ENCODE measurements around the gene ZSCAN4.

Gene ZSCAN4, protein sequence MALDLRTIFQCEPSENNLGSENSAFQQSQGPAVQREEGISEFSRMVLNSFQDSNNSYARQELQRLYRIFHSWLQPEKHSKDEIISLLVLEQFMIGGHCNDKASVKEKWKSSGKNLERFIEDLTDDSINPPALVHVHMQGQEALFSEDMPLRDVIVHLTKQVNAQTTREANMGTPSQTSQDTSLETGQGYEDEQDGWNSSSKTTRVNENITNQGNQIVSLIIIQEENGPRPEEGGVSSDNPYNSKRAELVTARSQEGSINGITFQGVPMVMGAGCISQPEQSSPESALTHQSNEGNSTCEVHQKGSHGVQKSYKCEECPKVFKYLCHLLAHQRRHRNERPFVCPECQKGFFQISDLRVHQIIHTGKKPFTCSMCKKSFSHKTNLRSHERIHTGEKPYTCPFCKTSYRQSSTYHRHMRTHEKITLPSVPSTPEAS

DNA sequence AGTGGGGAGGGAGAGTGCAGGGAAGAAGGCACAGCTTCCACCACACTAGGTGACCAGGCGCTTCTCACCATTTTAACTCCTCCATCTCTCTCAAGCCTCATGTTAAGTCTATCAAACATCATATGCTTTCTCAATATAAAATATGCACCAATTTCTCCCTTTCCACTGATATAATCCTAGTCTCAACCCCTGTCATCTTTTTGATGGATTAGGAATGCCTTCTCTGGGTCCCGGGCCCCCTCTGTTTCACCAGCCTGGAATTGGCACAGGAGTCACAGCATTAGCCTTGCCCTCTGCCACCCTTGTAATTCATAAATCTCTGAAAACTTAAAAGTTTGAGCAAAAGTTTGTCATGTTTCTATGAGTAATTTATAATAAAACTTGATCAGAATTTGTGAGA is at the start of gene ZSCAN4:
Gene ZSCAN4, plus strand, starts transcription at position 301 of the 400 bp plus-strand sequence. CDS start 7,211 bp downstream, outside the sequence.
- DNase-seq: no peak

DNA sequence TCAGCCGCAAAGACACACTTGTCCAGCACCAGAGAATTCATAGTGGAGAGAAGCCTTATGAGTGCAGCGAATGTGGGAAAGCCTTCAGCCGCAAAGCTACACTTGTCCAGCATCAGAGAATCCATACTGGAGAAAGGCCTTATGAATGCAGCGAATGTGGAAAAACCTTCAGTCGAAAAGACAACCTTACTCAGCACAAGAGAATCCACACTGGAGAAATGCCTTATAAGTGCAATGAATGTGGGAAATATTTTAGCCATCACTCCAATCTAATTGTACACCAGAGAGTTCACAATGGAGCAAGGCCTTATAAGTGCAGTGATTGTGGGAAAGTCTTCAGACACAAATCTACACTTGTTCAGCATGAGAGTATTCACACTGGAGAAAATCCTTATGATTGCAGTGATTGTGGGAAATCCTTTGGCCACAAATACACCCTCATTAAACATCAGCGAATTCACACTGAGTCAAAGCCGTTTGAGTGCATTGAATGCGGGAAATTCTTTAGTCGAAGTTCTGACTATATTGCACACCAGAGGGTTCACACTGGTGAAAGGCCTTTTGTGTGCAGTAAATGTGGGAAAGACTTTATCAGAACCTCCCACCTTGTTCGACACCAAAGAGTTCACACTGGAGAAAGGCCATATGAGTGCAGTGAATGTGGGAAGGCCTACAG is 47.9 kb upstream of the ZSCAN4 start:
- DNase-seq: no peak

- DNase-seq: no peak
These were observed 45.6 kb upstream of the ZSCAN4 start for GRCh38 chr19:57623091-57623490.

- peak; percentile 50 to 93 (median 86) for DNase-seq
These were observed 35.5 kb upstream of the ZSCAN4 start, which contains the start of gene ZNF211 for GRCh38 chr19:57632987-57633831. TSS of gene ZNF211 (plus strand) at chr19:57633168. CDS start at chr19:57633347, 179 bp downstream.

DNA sequence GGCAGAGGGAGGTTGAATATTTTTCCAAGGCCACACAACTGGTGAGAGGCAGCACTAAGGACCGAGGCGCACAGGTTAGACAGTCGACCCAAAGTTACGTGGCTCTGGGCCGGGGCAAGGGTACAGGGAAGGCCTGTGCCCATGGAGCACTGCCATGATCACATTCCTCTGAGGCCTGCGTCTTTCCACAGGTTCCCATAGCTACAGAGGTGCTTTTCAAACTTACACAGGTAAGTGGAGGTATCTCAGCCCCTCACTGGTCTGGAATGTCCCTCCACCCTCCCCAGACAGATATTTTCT is 35.0 kb upstream of the ZSCAN4 start:
- DNase-seq: no peak

GRCh38 chr19:57637379-57637778 is 31.4 kb upstream of the ZSCAN4 start:
- no peak for DNase-seq

DNA sequence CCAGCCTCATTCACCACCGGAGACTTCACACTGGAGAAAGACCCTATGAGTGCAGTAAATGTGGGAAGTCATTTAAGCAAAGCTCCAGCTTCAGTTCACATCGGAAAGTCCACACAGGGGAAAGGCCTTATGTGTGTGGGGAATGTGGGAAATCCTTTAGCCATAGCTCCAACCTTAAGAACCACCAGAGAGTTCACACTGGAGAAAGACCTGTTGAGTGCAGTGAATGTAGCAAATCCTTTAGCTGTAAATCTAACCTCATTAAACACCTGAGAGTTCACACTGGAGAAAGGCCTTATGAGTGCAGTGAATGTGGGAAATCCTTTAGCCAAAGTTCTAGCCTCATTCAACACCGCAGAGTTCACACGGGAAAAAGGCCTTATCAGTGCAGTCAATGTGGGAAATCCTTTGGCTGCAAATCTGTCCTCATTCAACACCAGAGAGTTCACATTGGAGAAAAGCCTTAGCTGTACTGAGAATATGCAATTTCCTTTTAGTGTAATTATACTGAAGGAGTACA is 27.0 kb upstream of the ZSCAN4 start:
- DNase-seq: no peak

- no peak for DNase-seq
These were observed 26.2 kb upstream of the ZSCAN4 start for GRCh38 chr19:57642396-57643046.

- DNase-seq: no peak
These were observed 25.0 kb upstream of the ZSCAN4 start for GRCh38 chr19:57643734-57644133.

GRCh38 chr19:57648331-57649003 is 20.3 kb upstream of the ZSCAN4 start:
- no peak for DNase-seq

GRCh38 chr19:57651654-57651996 is 17.1 kb upstream of the ZSCAN4 start:
- no peak for DNase-seq

DNA sequence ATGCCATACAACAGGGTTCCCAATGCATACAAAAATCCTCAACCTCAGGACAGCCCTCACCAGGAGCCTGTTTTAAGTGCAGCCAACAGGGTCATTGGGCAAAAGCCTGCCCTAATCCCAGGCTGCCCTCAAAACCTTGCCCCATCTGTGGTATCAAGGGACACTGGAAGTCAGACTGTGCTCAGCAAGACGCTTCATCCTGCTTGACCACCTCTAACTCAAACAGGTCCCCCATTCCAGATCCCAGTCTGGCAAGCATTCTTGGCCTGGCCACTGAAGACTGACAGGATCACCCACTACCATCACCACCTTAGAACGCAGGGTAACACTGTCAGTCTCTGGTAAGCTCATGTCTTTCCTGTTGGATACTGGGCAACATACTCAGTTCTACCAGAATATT is 15.0 kb upstream of the ZSCAN4 start:
- DNase-seq: no peak

DNA sequence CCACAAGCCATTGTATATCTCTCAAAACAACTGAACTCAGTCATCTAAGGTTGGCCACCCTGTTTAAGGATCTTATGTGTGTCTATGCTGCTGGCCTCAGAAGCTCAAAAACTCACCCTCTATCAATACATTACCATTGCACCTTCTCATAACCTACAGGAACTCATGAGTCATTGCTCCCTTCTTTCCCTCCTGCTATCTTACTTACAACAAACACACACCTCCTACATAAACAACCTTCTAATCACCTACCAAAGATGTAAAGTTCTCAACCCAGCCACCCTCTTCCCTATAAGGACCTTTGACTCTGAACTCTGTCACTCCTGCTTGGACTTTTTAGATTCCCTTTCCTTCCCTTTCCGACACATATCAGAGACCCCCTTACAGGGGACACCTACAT is 13.3 kb upstream of the ZSCAN4 start:
- DNase-seq: no peak

GRCh38 chr19:57656346-57656745 is 12.4 kb upstream of the ZSCAN4 start:
- DNase-seq: no peak

GRCh38 chr19:57664269-57665127 is 4.2 kb upstream of the ZSCAN4 start:
- peak in 10 of 14 donors; percentile 10 to 66 (median 26) for DNase-seq

DNA sequence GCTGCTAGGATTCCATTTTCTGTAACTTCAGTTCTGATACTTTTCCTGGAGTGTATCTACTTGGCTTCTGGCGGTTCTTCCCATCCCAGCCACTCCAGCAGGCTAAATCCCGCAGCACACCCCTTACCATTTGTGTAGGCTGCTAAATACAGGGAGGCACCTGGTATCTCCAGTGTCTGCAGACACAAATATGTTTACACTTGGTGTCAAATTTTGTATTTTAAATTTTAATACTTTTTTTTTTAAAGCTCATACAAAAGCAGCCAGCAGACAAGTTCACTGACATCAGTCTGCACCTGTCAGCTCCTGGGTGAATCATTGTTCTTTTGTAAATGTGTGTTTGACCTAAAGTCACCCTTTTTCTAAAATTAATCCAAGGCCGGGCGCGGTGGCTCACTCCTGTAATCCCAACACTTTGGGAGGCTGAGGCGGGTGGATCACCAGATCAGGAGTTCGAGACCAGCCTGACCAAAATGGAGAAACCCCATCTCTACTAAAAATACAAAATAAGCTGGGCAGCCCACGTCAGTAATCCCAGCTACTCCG is 3.4 kb upstream of the ZSCAN4 start:
- DNase-seq: peak in 1 of 14 donors; percentile 48

DNA sequence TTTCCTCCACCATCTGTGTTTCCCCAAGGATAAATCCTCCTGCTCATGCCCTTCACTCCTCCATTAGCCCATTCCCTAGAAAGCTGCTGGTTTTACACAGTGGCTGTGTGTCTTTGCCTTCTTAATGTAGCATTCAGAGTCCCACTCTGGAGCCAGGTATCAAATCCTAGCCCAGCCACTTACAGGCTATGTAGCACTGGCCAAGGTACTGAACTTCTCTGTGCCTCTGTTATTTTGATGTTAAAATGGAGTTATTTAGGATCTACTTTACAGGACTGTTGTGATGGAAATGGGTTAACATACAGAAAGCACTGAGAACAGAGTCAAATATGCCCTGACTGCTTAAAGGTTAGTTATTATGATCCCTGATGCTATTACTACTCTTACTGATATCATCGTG is 1.5 kb upstream of the ZSCAN4 start:
- DNase-seq: no peak

- no peak for DNase-seq
These were observed 2.6 kb downstream of the ZSCAN4 start for GRCh38 chr19:57671124-57671895.

DNA sequence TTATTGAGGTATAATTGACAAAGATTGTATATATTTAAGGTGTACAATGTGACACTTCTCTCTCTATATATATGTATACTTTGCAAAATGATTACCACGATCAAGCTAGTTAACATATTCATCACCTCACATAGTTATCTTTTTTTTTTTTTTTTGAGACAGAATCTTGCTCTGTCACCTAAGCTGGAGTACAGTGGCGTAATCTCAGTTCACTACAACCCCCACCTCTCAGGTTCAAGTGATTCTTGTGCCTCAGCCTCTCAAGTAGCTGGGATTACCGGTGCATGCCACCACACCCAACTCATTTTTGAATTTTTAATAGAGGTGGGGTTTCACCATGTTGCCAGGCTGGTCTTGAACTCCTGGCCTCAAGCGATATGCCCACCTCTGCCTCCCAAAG is 3.7 kb downstream of the ZSCAN4 start:
- no peak for DNase-seq

GRCh38 chr19:57675881-57676280 is 7.1 kb downstream of the ZSCAN4 start:
- no peak for DNase-seq
